PC-3 (cell line): ENCODE measurements around the gene YWHAQ. TPM values are rescaled to one million over a fixed set of nuclear protein-coding genes. Genes with fewer than 3 reads are reported as not detected.

Experiments used
- ATAC-seq: fragments of 200-7000 bp; cut with Tn5 transposase; 2 replicates; pipeline ENCODE4 v1.9.1; 2020; ENCODE audit warnings: mild to moderate bottlenecking, moderate library complexity
- BruUV-seq: library from RNA; stranded (reverse); fragments of 400-500 nt; replicated peaks from 2 replicates; lab custom pipeline; 2021; lab: Mats Ljungman, UMichigan
- CTCF ChIA-PET: fragments of 300-600 bp; sonication (Branson Sonifier 250); formaldehyde crosslinking; loops from one replicate; lab custom pipeline; 2022; ENCODE audit warnings: antibody characterized with exemption; lab: Charles Lee
- POLR2A ChIA-PET: fragments of 300-600 bp; sonication (Branson Sonifier 250); formaldehyde crosslinking; loops from one replicate; lab custom pipeline; 2022; ENCODE audit warnings: antibody characterized with exemption; ENCODE audit not compliant: unreplicated experiment; lab: Charles Lee
- DNase-seq: peaks from one replicate; pipeline ENCODE4 v3.0.0-alpha.2; 2015
- H2AFZ ChIP-seq: fragments of 300-600 bp; sonication (generic); 2 replicates; pipeline ENCODE4 v1.6.0; 2016; ENCODE audit warnings: antibody characterized with exemption, low read length
- H3F3A ChIP-seq: fragments of 300-600 bp; sonication (generic); one replicate; pipeline ENCODE4 v1.6.0; 2017; ENCODE audit warnings: antibody characterized with exemption, low read length, control low read depth, mild to moderate bottlenecking; ENCODE audit not compliant: unreplicated experiment
- H3K27ac ChIP-seq: fragments of 300-600 bp; sonication (generic); 2 replicates; pipeline ENCODE4 v1.5.1; 2016; ENCODE audit warnings: mild to moderate bottlenecking, low read length
- H3K27me3 ChIP-seq: fragments of 300-600 bp; sonication (generic); 2 replicates; pipeline ENCODE4 v1.6.1; 2016; ENCODE audit warnings: low read length, mixed read lengths
- H3K36me3 ChIP-seq: fragments of 300-600 bp; sonication (generic); 2 replicates; pipeline ENCODE4 v1.6.1; 2016; ENCODE audit warnings: low read depth, mixed run types, low read length, mixed read lengths
- H3K4me1 ChIP-seq: fragments of 300-600 bp; sonication (generic); 2 replicates; pipeline ENCODE4 v1.5.1; 2016; ENCODE audit warnings: low read length; ENCODE audit not compliant: insufficient read depth
- H3K4me2 ChIP-seq: fragments of 300-600 bp; sonication (generic); 2 replicates; pipeline ENCODE4 v1.6.0; 2016; ENCODE audit warnings: low read length
- H3K4me3 ChIP-seq: fragments of 300-600 bp; sonication (generic); 2 replicates; pipeline ENCODE4 v1.5.1; 2016; ENCODE audit warnings: mild to moderate bottlenecking, low read length, mixed read lengths
- H3K79me2 ChIP-seq: fragments of 300-600 bp; sonication (generic); 2 replicates; pipeline ENCODE4 v1.6.1; 2017; ENCODE audit warnings: low read length, mixed read lengths
- H3K9ac ChIP-seq: fragments of 300-600 bp; sonication (generic); 2 replicates; pipeline ENCODE4 v1.6.0; 2016; ENCODE audit warnings: mild to moderate bottlenecking, low read length
- H3K9me2 ChIP-seq: fragments of 300-600 bp; sonication (generic); replicated peaks from 2 replicates; pipeline ENCODE4 v1.6.1; 2016; ENCODE audit warnings: mixed run types, low read length, mixed read lengths
- H3K9me3 ChIP-seq: fragments of 300-600 bp; sonication (generic); 2 replicates; pipeline ENCODE4 v1.6.1; 2016; ENCODE audit warnings: low read length, mixed read lengths
- H4K20me1 ChIP-seq: fragments of 300-600 bp; sonication (generic); 2 replicates; pipeline ENCODE4 v1.6.1; 2016; ENCODE audit warnings: low read length, mixed read lengths
- EZH2 ChIP-seq: fragments of 300-600 bp; sonication (generic); IDR thresholded peaks from one replicate; pipeline ENCODE4 v1.6.1; 2017; ENCODE audit warnings: antibody characterized with exemption, mild to moderate bottlenecking, low read length; ENCODE audit not compliant: unreplicated experiment
- EZH2phosphoT487 ChIP-seq: fragments of 300-600 bp; sonication (generic); IDR thresholded peaks from 2 replicates; pipeline ENCODE4 v1.6.1; 2018; ENCODE audit warnings: mild to moderate bottlenecking, antibody characterized with exemption, low read length, borderline replicate concordance
- intact Hi-C: fragments of 100-400 bp; cut with micrococcal nuclease; formaldehyde crosslinking; loops from 2 replicates; pipeline ENCODE4 v1.9.0; 2023
- total RNA-seq: library from RNA; depleted of rRNA; stranded (reverse); fragments of >200 nt; gene quantifications from 2 replicates; pipeline ENCODE4 v1.2.3, GENCODE V29; 2014; rRNA removed
- TF ChIP-seq, protein P1 (sequence below): fragments of 300-600 bp; sonication (generic); conservative IDR thresholded peaks from 2 replicates; pipeline ENCODE4 v1.5.1; 2017; ENCODE audit warnings: antibody characterized with exemption, low read depth, mild to moderate bottlenecking, low read length

YWHAQ gene
- total RNA-seq, 1 experiment from 2014 or later = 377 TPM

DNA sequence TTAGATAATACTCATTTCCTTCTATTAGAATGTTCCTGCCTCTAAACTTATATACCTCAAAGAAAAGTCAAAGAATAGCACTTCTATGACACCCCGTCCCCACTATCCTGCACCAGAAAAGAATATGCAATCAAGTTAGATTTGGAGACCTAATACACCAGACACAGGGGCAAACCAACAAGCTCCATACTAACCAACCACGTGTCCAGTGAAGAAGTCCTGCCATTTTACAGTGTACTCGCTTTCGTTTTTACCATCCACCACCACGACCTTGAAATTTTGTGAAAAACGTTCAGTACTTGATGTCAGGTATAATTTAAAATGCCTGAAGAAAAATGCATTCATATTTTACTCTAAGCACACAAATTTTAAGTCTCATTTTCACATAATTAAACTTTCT is 94.3 kb downstream of the YWHAQ start:
- ATAC-seq = no peak
- Histone ChIP-seq H3K4me1 (no peaks in the 10 kb centered on the region), H3K4me3 (no peak overlapping the region), H3K9ac (no peak overlapping the region), H3K79me2 (peaks cover 9% of the 10 kb centered on the region; the same call in 1 of the 2 replicates), H2AFZ (no peak overlapping the region), H3K9me2 (no peaks in the 10 kb centered on the region), H3K27ac (no peak overlapping the region), H3K4me2 (no peak overlapping the region), H3K9me3 (no peaks in the 10 kb centered on the region), H4K20me1 (no peaks in the 10 kb centered on the region; the same call in 1 of the 2 replicates), H3K27me3 (no peaks in the 10 kb centered on the region), H3F3A (no peaks in the 10 kb centered on the region), H3K36me3 (peaks cover 10% of the 10 kb centered on the region; the same call in 1 of the 2 replicates)
- POLR2A ChIA-PET = interaction anchor here (0.7 kb wide), 1 partner anchor 22 kb away, joined by 6 read pairs; no protein-coding TSS in a partner anchor
- CTCF ChIA-PET = no interaction called here
- intact Hi-C loops = no loop called here
- TF ChIP-seq EZH2phosphoT487 = no peak
- TF ChIP-seq, protein P1, sequence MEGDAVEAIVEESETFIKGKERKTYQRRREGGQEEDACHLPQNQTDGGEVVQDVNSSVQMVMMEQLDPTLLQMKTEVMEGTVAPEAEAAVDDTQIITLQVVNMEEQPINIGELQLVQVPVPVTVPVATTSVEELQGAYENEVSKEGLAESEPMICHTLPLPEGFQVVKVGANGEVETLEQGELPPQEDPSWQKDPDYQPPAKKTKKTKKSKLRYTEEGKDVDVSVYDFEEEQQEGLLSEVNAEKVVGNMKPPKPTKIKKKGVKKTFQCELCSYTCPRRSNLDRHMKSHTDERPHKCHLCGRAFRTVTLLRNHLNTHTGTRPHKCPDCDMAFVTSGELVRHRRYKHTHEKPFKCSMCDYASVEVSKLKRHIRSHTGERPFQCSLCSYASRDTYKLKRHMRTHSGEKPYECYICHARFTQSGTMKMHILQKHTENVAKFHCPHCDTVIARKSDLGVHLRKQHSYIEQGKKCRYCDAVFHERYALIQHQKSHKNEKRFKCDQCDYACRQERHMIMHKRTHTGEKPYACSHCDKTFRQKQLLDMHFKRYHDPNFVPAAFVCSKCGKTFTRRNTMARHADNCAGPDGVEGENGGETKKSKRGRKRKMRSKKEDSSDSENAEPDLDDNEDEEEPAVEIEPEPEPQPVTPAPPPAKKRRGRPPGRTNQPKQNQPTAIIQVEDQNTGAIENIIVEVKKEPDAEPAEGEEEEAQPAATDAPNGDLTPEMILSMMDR = no peak
- no peak for DNase-seq
- BruUV-seq = no TSS peak

DNA sequence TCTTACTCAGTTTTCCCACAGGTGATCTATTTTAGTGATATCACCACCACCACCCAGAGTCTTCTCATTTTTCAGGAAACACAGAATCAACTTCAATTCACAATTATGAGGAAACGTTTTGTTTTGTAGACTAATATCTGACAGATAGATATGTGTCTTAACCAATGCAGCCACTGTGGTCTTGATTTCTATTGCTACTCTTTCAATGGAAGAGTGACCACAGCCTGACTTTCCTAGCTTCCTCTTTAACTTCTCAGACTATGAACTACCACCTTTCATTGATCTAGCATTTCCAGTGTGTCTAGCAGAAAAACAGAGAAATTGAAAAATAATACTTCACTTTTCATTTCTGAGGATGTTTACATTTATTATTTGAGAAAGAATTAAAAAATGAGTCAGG is 95.6 kb downstream of the YWHAQ start:
- Histone ChIP-seq H3K9me3 (no peaks in the 10 kb centered on the region), H3K4me1 (no peaks in the 10 kb centered on the region), H3K9me2 (no peaks in the 10 kb centered on the region), H3K9ac (no peak overlapping the region), H3K4me2 (no peak overlapping the region), H3K27me3 (no peaks in the 10 kb centered on the region), H3F3A (no peaks in the 10 kb centered on the region), H3K36me3 (peaks cover 10% of the 10 kb centered on the region; the same call in 1 of the 2 replicates), H2AFZ (no peak overlapping the region), H3K4me3 (no peak overlapping the region), H4K20me1 (no peaks in the 10 kb centered on the region), H3K79me2 (0 out of 2 replicates have a peak, but pooled peaks cover 3% of the 10 kb centered on the region), H3K27ac (no peak overlapping the region)
- DNase-seq (no peak), ATAC-seq (no peak)
- intact Hi-C loops = no loop called here
- TF ChIP-seq, protein P1 = no peak
- TF ChIP-seq EZH2phosphoT487 (no peak), EZH2 (no peak)
- ChIA-PET CTCF (no interaction called here), POLR2A (no interaction called here)
- no TSS peak for BruUV-seq

Other genes starting within 250 kb of the YWHAQ start
- gene ITGB1BP1, start 207.5 kb downstream of the YWHAQ start, total RNA-seq = 77.6 and 78.5 TPM in 2 replicates
- gene CPSF3, start 207.3 kb downstream of the YWHAQ start, total RNA-seq = 42.6 and 60.1 TPM in 2 replicates
- gene IAH1, start 156.4 kb downstream of the YWHAQ start, total RNA-seq = 39.3 and 46.8 TPM in 2 replicates
- 23.0 and 34.3 TPM in 2 replicates for gene ADAM17, start 75.2 kb downstream of the YWHAQ start, total RNA-seq
- gene TAF1B, start 212.5 kb upstream of the YWHAQ start, total RNA-seq = 24.1 and 39.5 TPM in 2 replicates